ENCODE measurements around the gene ZNF521.

ZNF521 gene

GRCh38 chr18:25335676-25336075 lies 16.3 kb downstream of the ZNF521 start:
- no peak for DNase-seq (ENCODE audit: low read depth)

GRCh38 chr18:25335062-25335461 lies 16.9 kb downstream of the ZNF521 start:
- DNase-seq (ENCODE audit: low read depth), result no peak

GRCh38 chr18:25334588-25334987 lies 17.4 kb downstream of the ZNF521 start:
- DNase-seq (ENCODE audit: low read depth), result no peak

- DNase-seq (ENCODE audit: low read depth), result no peak
These were observed 20.0 kb downstream of the ZNF521 start for GRCh38 chr18:25332002-25332401.

- no peak for DNase-seq (ENCODE audit: low read depth)
These were observed 22.2 kb downstream of the ZNF521 start for GRCh38 chr18:25329783-25330182.

- no peak for DNase-seq (ENCODE audit: low read depth)
These were observed 24.4 kb downstream of the ZNF521 start for GRCh38 chr18:25327584-25327983.

- no peak for DNase-seq (ENCODE audit: low read depth)
These were observed 25.5 kb downstream of the ZNF521 start for GRCh38 chr18:25326361-25326952.

- DNase-seq (ENCODE audit: low read depth), result no peak
These were observed 29.2 kb downstream of the ZNF521 start for GRCh38 chr18:25322806-25323205.

- DNase-seq (ENCODE audit: low read depth), result no peak
These were observed 35.5 kb downstream of the ZNF521 start for GRCh38 chr18:25316381-25317018.

GRCh38 chr18:25314838-25315190 lies 37.2 kb downstream of the ZNF521 start:
- DNase-seq (ENCODE audit: low read depth), result no peak

- no peak for DNase-seq (ENCODE audit: low read depth)
These were observed 37.7 kb downstream of the ZNF521 start for GRCh38 chr18:25314151-25314837.

GRCh38 chr18:25313268-25313667 lies 38.7 kb downstream of the ZNF521 start:
- no peak for DNase-seq (ENCODE audit: low read depth)

GRCh38 chr18:25310045-25310444 lies 41.9 kb downstream of the ZNF521 start:
- no peak for DNase-seq (ENCODE audit: low read depth)

- no peak for DNase-seq (ENCODE audit: low read depth)
These were observed 43.6 kb downstream of the ZNF521 start for GRCh38 chr18:25308381-25308780.

- DNase-seq (ENCODE audit: low read depth), result no peak
These were observed 44.8 kb downstream of the ZNF521 start for GRCh38 chr18:25307192-25307591.

GRCh38 chr18:25306671-25307070 lies 45.3 kb downstream of the ZNF521 start:
- no peak for DNase-seq (ENCODE audit: low read depth)

- no peak for DNase-seq (ENCODE audit: low read depth)
These were observed 46.4 kb downstream of the ZNF521 start for GRCh38 chr18:25305584-25305983.

- DNase-seq (ENCODE audit: low read depth), result no peak
These were observed 51.5 kb downstream of the ZNF521 start for GRCh38 chr18:25300492-25300891.

GRCh38 chr18:25299426-25300300 lies 52.3 kb downstream of the ZNF521 start:
- DNase-seq (ENCODE audit: low read depth), result no peak

- no peak for DNase-seq (ENCODE audit: low read depth)
These were observed 53.1 kb downstream of the ZNF521 start for GRCh38 chr18:25298853-25299274.

GRCh38 chr18:25295624-25296138 lies 56.3 kb downstream of the ZNF521 start:
- no peak for DNase-seq (ENCODE audit: low read depth)

- no peak for DNase-seq (ENCODE audit: low read depth)
These were observed 60.8 kb downstream of the ZNF521 start for GRCh38 chr18:25291150-25291549.
